ENCODE data around the gene LRRC8E. TPM values are rescaled to one million over a fixed set of nuclear protein-coding genes. Genes with fewer than 3 reads are reported as not detected.

The LRRC8E gene
- total RNA-seq, 1 donor from 2014 or later: 4.3 TPM

- H3K4me3 Mint-ChIP-seq: peak overlapping the region; percentile 87
- peaks cover 15% of the 10 kb centered on the region for H3K4me1 Mint-ChIP-seq (ENCODE audit: unreplicated experiment)
- H3K9me3 Mint-ChIP-seq: no peaks in the 10 kb centered on the region
- H3K36me3 Mint-ChIP-seq: no peaks in the 10 kb centered on the region
- no peak for DNase-seq (ENCODE audit: extremely low spot score, unreplicated experiment)
- H3K27me3 Mint-ChIP-seq: peaks cover 22% of the 10 kb centered on the region
- TF ChIP-seq CTCF (conservative IDR thresholded peaks at IDR 0.05): no peak
- H3K27ac Mint-ChIP-seq: peak overlapping the region; percentile 92
Measured at GRCh38 chr19:7921302-7921966, 33.1 kb downstream of the LRRC8E start.

GRCh38 chr19:7921967-7922835 is 33.9 kb downstream of the LRRC8E start:
- Mint-ChIP-seq H3K9me3 (no peaks in the 10 kb centered on the region), H3K36me3 (no peaks in the 10 kb centered on the region), H3K27ac (no peak overlapping the region), H3K27me3 (peaks cover 17% of the 10 kb centered on the region), H3K4me1 (ENCODE audit: unreplicated experiment) (peaks cover 17% of the 10 kb centered on the region), H3K4me3 (peak overlapping the region; percentile 63)
- DNase-seq (ENCODE audit: extremely low spot score, unreplicated experiment): no peak
- no peak for TF ChIP-seq CTCF (conservative IDR thresholded peaks at IDR 0.05)

- no peak for TF ChIP-seq CTCF (conservative IDR thresholded peaks at IDR 0.05)
- Mint-ChIP-seq H3K36me3 (no peaks in the 10 kb centered on the region), H3K9me3 (no peaks in the 10 kb centered on the region), H3K4me3 (peak overlapping the region; percentile 65), H3K4me1 (ENCODE audit: unreplicated experiment) (peaks cover 17% of the 10 kb centered on the region), H3K27ac (peak overlapping the region; percentile 43), H3K27me3 (peaks cover 15% of the 10 kb centered on the region)
- no peak for DNase-seq (ENCODE audit: extremely low spot score, unreplicated experiment)
Measured at GRCh38 chr19:7922836-7923195, 34.5 kb downstream of the LRRC8E start.

- Mint-ChIP-seq H3K4me1 (ENCODE audit: unreplicated experiment) (peaks cover 22% of the 10 kb centered on the region), H3K27ac (peak overlapping the region; percentile 43), H3K27me3 (peaks cover 8% of the 10 kb centered on the region), H3K4me3 (peak overlapping the region; percentile 65), H3K36me3 (peaks cover 3% of the 10 kb centered on the region), H3K9me3 (no peaks in the 10 kb centered on the region)
- no peak for DNase-seq (ENCODE audit: extremely low spot score, unreplicated experiment)
- no peak for TF ChIP-seq CTCF (conservative IDR thresholded peaks at IDR 0.05)
Measured at GRCh38 chr19:7923295-7924191, 35.2 kb downstream of the LRRC8E start.

- Mint-ChIP-seq H3K9me3 (no peaks in the 10 kb centered on the region), H3K4me3 (peak overlapping the region; percentile 82), H3K4me1 (ENCODE audit: unreplicated experiment) (peaks cover 28% of the 10 kb centered on the region), H3K27me3 (peaks cover 7% of the 10 kb centered on the region), H3K36me3 (peaks cover 4% of the 10 kb centered on the region), H3K27ac (peak overlapping the region; percentile 70)
- DNase-seq (ENCODE audit: extremely low spot score, unreplicated experiment): no peak
- TF ChIP-seq CTCF (conservative IDR thresholded peaks at IDR 0.05): no peak
Measured at GRCh38 chr19:7924241-7924640, 35.9 kb downstream of the LRRC8E start.

All from type B pancreatic cell (in vitro differentiated cells).